ENCODE data around the gene TCAF1.
"Not testable (repeated sequence)": the region's sequence is repeated elsewhere in the genome, so short reads cannot be mapped to it uniquely, and the experiment has no call there.

The TCAF1 gene

DNA sequence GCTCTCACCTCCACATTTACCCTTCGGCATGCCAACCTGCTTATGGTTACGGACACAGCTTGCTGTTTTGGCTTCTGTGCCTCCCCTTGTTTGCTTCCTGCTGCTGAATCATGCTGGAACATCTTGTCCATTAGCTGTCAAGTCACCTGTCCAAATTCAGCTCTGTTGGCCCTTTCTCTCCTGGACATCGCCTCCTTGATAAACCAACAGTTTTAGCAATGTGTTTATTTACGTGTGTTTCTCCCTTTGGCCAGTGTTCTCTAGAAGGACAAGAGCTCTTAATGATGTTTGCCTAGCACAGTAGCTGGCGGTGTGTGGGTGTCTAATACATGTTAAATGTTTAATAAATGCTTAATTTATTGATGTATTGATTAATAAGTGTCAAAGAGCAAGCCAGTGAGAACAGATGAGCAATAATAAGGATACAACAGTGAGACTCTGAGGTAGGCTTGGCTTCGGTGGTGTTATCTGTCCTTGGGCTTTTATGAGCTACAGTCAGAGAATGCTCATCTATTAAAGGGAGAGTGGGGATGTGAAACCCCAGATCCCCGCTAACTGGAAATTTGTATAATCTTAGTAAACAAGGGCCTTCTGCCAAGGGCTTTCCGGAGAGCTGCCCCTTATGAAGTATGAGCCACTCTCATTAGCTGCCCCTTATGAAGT lies 85.4 kb downstream of the TCAF1 start:
- not testable (repeated sequence) for DNase-seq (ENCODE audit: low read depth); H3K4me3 ChIP-seq (ENCODE audit: low read length)

DNA sequence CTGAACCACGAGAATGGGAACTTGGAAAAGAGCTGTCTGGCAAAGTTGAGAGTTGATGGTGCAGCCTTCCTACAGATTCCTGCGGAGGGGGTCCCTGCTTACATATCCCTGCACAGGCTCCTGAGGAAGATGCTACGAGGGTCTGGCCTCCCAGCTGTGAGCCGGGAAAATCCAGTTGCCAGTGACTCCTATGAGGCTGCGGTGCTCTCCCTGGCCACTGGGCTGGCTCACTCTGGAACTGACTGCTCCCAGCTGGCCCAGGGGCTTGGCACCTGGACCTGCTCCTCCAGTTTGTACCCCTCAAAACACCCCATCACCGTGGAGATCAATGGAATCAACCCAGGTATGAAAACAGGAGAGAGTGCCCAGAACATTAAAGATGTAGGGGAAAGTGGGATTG lies 91.3 kb downstream of the TCAF1 start:
- not testable (repeated sequence) for H3K4me3 ChIP-seq (ENCODE audit: low read length); DNase-seq (ENCODE audit: low read depth)

DNA sequence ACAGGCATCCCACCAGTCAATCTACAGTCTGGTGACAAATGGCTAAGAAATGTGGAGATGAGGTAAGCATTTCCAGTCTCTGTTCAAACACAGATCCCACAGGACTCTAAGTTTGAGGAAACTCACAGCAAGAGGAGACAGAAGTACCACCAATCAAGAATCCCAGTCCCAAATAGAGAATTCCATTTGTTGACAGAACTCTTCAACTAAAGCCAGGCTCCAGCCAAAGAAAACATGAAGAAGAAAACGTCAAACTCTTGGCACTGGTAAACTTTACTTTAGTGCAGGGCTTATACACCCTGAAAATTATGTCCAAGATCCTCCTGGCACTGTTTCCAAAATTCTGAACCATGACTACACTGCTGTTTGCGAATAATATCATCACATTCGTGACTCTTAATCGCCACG lies 95.3 kb downstream of the TCAF1 start:
- not testable (repeated sequence) for H3K4me3 ChIP-seq (ENCODE audit: low read length); DNase-seq (ENCODE audit: low read depth)

Measured in AG10803 (cell line).